Measurements from ENCODE around the gene EPS8. TPM values are rescaled to one million over a fixed set of nuclear protein-coding genes. Genes with fewer than 3 reads are reported as not detected.
A peak's percentile ranks its signal among the peaks of the same experiment; 100 is the strongest.
"Not testable (repeated sequence)": the region's sequence is repeated elsewhere in the genome, so short reads cannot be mapped to it uniquely, and the experiment has no call there.

Gene EPS8
- total RNA-seq, 1 donor from 2014 or later, result 94.6 TPM

DNA sequence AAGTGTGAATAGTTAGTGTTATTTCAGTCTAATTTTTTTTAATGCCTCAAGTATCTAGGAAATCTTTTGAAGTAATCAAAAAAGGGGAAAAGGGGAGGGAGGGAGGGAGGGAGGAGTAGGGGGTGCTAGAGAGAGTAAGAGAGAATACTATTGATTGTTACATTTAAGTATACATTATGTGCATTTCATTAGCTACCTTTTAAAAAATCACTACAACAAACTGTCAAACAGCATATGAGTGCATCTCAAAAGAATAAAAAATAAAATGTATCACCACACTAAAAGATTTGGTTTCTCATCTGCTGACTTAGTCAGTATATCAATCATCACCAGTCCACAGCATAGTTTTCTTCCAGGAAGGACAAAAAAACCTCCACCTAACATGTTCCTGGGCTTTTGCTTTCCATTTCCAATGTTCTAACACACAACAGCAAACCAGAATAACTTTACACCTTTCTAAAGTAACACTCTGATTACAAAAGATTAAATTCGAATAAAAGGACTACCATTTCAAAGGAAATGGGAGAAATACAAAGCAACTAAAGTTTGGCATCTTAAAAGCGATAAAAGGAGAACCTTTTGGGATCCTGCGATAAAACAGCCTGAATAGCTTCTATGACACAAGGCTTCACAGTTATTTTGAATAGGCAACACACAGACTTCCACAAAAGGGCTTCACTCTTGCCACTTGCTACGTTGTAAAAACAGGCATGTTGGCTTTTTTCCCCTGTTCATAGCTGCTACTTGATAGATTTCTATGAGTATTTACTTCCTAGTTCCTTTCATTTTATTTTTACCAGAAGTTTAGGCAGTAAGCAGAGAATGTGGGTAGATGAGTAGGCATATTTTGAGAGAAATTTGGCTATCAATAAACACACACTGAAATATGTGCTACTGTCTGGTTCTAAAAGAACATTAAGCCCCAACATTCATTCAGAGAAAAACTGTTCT is 160.9 kb downstream of the EPS8 start:
- TF ChIP-seq, protein P1, sequence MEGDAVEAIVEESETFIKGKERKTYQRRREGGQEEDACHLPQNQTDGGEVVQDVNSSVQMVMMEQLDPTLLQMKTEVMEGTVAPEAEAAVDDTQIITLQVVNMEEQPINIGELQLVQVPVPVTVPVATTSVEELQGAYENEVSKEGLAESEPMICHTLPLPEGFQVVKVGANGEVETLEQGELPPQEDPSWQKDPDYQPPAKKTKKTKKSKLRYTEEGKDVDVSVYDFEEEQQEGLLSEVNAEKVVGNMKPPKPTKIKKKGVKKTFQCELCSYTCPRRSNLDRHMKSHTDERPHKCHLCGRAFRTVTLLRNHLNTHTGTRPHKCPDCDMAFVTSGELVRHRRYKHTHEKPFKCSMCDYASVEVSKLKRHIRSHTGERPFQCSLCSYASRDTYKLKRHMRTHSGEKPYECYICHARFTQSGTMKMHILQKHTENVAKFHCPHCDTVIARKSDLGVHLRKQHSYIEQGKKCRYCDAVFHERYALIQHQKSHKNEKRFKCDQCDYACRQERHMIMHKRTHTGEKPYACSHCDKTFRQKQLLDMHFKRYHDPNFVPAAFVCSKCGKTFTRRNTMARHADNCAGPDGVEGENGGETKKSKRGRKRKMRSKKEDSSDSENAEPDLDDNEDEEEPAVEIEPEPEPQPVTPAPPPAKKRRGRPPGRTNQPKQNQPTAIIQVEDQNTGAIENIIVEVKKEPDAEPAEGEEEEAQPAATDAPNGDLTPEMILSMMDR (IDR thresholded peaks at IDR 0.05), result no peak
- H3K9me3 ChIP-seq, result no peaks in the 10 kb centered on the region
- intact Hi-C loops (cut with DNase I), result loop anchor here (2.0 to 5.0 kb wide), 3 partner anchors 73 to 159 kb away; partner anchors contain the start of gene EPS8
- no peaks in the 10 kb centered on the region for H3K27me3 ChIP-seq
- H3K27ac ChIP-seq, result peak overlapping the region; percentile 68 to 95
- peaks cover 9 to 24% of the 10 kb centered on the region in 2 donors for H3K36me3 ChIP-seq
- DNase-seq (ENCODE audit: low spot score in 2 of 2), result no peak
- peak overlapping the region in 1 of 2 donors; percentile 21 for H3K4me3 ChIP-seq
- peaks cover 12 to 46% of the 10 kb centered on the region in 2 donors for H3K4me1 ChIP-seq

DNA sequence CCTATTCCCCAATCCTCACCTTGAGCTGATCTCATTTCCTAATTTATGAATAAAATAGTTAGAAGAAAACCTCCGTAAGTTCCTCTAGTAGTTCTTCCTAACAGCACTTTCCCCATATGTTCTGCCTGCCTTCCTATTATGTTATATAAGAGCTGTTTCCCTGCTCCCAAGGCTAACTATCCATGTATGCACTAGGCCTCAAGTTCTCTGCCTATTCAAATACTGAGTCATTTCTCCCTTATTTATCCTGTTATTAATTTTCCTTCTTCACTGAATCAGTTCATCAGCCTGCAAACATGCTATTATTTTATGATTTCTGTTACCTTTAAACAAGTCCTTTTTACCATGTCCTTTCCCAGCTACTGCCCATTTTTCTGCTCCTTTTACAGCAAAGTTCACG is 164.1 kb downstream of the EPS8 start:
- DNase-seq (ENCODE audit: low spot score in 2 of 2), result no peak
- peaks cover 22 to 44% of the 10 kb centered on the region in 2 donors for H3K36me3 ChIP-seq
- H3K27me3 ChIP-seq, result no peaks in the 10 kb centered on the region
- peaks cover 7 to 29% of the 10 kb centered on the region in 2 donors for H3K4me1 ChIP-seq
- H3K9me3 ChIP-seq, result no peaks in the 10 kb centered on the region
- peak overlapping the region; percentile 68 to 95 for H3K27ac ChIP-seq
- intact Hi-C loops (cut with DNase I), result loop anchor here (5.0 kb wide), 1 partner anchor 162 kb away; the partner anchor contains the start of gene EPS8
- no peak overlapping the region for H3K4me3 ChIP-seq
- TF ChIP-seq, protein P1 (IDR thresholded peaks at IDR 0.05), result no peak

DNA sequence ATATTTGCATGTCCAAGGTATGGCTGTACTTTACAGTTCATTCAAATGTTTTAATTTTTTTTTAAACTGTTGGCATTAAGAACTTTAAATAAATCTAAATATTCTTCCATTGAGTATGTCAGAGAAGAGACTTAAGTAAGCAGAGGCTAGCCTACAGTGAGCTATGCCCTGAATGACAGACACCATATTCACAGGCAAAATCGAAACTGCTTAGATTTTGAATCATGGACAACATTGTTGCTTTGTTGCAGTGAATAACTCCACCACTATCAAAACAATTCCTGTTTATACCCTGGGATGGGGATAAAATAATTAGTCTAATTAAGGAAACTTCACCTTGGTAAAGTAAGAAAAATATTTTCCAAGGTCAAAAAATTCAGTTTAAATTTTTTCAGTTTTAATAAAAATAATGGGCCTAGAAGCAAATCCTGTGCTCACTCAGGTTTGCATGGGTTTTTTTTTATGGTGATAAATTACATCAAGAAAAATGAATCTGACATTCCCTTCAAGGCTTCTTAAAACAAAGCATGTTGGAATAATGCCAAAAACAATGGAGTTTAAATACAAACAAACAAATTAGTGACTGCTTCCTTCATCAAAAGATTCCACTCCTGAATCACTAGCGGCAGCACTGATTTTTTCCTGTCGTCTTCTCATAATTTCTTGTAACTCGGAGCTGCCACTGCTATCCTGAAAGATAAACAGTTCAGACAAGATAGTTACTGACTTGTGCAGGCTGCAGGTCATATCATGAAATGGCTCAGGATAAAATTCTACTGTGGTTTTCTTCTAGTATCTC is 168.2 kb downstream of the EPS8 start:
- TF ChIP-seq, protein P1 (IDR thresholded peaks at IDR 0.05), result no peak
- Histone ChIP-seq H3K4me3 (no peak overlapping the region), H3K27ac (peak overlapping the region in 1 of 2 donors; percentile 3), H3K4me1 (peaks cover under 1 to 4% of the 10 kb centered on the region in 2 donors), H3K27me3 (no peaks in the 10 kb centered on the region), H3K36me3 (peaks cover 34 to 60% of the 10 kb centered on the region in 2 donors), H3K9me3 (no peaks in the 10 kb centered on the region)
- no peak for DNase-seq (ENCODE audit: low spot score in 2 of 2)
- intact Hi-C loops (cut with DNase I), result no loop called here

DNA sequence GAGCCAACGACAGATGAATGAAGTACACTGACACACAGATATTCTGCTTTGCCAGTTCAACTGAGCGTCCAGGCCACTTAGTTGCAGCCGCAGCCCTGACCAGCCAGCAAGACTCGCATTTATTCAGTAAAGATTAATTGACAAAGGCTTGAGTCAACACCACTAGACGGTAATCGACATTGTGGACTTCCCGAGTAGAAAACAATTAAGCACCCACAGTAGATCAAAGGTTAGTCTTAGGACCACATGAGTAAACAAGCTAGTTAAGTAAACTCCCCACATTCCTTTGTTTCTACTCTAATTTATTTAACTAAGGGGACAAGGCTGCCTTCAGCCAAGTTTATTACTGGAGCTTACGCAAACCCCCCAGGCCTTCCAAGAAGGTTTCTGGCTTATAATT is 172.7 kb downstream of the EPS8 start:
- DNase-seq (ENCODE audit: low spot score in 2 of 2); H3K4me3 ChIP-seq; H3K4me1 ChIP-seq; H3K27ac ChIP-seq; H3K27me3 ChIP-seq; intact Hi-C loops (cut with DNase I): not testable (repeated sequence)
- peaks cover 0 to 14% of the 10 kb centered on the region in 2 donors for H3K9me3 ChIP-seq
- peaks cover 19 to 31% of the 10 kb centered on the region in 2 donors for H3K36me3 ChIP-seq

DNA sequence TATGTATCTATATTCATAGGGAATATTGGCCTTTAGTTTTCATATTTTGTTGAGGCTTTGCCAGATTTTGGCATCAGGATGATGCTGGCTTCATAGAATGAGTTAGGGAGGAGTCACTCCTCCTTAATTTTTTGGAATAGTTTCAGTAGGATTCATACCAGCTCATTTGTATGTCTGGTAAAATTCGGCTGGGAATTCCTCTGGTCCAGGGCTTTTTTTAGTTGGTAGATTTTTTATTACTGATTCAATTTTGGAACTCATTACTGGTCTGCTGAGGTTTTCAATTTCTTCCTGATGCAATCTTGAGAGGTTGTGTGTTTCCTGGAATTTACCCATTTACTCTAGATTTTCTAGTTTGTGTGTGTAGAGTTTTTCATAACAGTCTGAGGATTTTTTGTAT is 175.2 kb downstream of the EPS8 start:
- peaks cover 0 to 4% of the 10 kb centered on the region in 2 donors for H3K4me1 ChIP-seq
- no peaks in the 10 kb centered on the region for H3K27me3 ChIP-seq
- DNase-seq (ENCODE audit: low spot score in 2 of 2), result no peak
- peaks cover 0 to 14% of the 10 kb centered on the region in 2 donors for H3K9me3 ChIP-seq
- peak overlapping the region in 1 of 2 donors; percentile 14 for H3K27ac ChIP-seq
- intact Hi-C loops (cut with DNase I), result no loop called here
- TF ChIP-seq, protein P1 (IDR thresholded peaks at IDR 0.05), result no peak
- no peak overlapping the region for H3K4me3 ChIP-seq
- peaks cover 2 to 6% of the 10 kb centered on the region in 2 donors for H3K36me3 ChIP-seq
